Dedifferentiated amniotic fluid mesenchymal stem cell (primary cell): ENCODE data around the gene ACVR1.
"Not testable (repeated sequence)": the region's sequence is repeated elsewhere in the genome, so short reads cannot be mapped to it uniquely, and the experiment has no call there.

Source experiments
- DNase-seq: peaks from one replicate; pipeline ENCODE4 v3.0.0-alpha.2; 2016; ENCODE audit errors: extremely low spot score

Gene ACVR1

GRCh38 chr2:157893611-157894010, 17.5 kb upstream of the ACVR1 start:
- DNase-seq = no peak

DNA sequence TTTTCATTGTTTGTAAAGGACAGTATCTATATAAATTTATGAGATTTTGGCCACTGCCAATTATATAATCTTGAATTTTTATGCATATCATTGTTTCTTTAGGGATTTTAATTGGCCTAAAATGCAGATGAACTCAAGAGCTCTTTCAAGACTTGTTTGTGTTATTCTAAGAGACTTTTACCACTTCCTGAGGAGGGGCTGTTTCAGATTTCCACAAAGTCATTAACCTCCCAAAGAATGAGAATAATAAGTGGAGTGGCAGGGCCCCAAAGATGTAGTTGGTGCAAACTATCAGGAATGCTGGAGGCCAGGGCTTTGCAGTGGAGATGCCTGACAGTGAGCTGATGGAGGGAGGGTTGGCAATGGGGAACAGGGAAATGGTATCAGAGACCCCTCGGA, 15.5 kb upstream of the ACVR1 start:
- DNase-seq = no peak

GRCh38 chr2:157890969-157891642, 15.0 kb upstream of the ACVR1 start:
- no peak for DNase-seq

DNA sequence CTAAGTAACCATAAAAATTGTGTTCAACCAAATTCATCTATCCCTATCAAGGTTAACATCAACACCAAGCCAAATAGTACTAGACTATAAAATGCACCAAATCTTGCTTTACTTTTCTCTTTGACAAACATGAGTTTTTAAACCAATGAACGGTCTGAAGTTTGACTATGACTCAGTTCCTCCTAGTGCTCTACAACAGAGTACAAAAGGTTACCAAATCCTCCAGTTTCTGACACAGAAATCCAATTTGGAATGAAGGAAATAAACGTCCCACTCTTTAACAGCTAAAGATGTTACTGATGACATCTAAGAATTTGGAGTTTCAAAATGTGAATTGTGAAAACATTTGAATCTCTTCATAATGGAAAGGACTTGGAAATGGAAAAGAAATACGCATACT, 11.8 kb upstream of the ACVR1 start:
- no peak for DNase-seq

- DNase-seq = not testable (repeated sequence)
Measured at GRCh38 chr2:157884533-157884932, 8.4 kb upstream of the ACVR1 start.

DNA sequence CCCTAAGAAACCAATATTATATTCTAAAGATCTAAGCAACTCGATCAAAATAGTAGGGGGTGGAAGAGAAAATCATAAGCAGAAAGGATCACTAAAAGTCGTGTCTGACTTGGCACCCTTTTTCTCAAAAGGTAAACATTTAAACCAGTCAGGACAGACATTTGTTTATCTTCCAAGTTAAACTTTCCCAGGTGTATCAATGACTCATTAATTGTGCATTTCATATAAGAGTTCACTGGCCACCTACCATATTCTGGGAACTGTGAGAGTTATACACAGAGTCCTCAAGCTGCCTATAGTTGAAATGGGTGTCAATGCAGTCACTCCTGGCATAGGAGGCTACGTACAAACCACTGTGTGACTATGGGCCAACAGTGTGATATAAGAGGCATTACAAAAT, 4.8 kb upstream of the ACVR1 start:
- no peak for DNase-seq

DNA sequence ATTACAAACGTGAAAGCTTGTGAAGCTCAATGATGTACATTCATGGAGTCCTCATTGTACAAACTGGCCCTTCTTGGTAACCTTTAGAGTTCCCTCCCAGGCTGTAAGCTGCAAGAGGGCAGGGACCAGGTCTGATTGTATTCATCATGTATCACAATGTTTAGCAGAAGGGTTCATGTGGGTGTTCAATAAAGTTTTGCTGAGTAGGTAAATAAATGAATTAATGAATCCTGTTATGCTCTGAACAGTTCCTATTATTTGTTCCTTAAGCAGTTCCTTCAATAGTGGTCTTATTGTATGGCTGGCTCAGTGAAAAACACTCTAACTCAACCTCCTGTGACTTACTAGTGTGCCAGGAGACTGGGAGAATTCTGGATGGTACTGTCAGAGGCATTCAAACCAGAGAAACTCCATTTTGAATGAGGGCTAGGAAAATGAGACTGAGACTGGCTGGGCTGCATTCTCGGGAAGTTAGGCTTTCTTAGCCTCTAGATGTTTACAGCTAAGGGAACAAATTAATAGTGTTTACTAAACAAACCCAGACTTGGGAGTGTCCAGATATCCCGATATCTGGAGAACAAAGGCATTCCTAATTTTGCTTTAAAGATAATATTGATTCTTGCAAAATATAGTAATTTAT, 1.8 kb upstream of the ACVR1 start:
- DNase-seq = no peak

DNA sequence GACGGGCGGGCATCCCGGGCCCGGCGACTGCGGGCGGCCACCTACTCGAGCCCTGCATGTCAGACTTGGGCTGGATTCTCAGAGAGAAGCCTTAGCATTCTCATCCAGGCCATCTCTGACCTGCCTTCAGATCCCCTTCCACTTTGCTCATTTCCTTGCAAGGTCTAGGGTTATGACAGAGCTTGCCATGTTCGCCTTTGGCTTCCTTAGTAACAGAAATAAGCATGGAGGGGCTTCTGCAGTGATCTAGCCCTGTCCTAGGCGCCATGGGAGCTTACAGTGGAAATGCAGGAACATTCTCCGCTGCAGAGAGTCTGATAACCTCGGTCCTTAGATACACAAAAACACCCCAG, 632 bp upstream of the ACVR1 start:
- no peak for DNase-seq

DNA sequence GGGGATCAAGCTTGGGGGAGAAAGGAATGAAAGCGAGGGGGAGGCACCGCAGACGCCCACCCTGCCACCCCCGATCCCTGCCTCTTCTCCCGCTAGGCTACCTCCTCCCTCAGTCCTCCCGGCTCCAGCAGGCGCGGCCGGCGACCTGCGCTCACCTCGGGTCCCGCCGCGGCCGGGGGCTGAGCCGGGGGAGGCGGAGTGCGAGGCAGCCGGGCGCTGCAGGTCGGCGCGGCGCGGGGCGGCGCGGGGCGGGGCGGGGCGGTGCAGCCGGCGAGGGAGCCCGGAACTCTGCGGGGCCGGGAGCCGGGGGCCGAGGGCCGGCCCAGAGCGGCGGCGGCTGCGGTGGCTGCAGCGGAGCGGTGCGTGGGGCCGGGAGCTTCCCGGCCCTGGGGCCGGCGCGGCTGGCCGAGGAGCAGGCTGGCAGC, 477 bp downstream of the ACVR1 start:
- peak; percentile 14 for DNase-seq

- DNase-seq = peak; percentile 84
Measured at GRCh38 chr2:157874997-157875640, 1.0 kb downstream of the ACVR1 start.

GRCh38 chr2:157874348-157874747, 1.8 kb downstream of the ACVR1 start:
- DNase-seq = no peak

GRCh38 chr2:157872791-157873190, 3.3 kb downstream of the ACVR1 start:
- no peak for DNase-seq

DNA sequence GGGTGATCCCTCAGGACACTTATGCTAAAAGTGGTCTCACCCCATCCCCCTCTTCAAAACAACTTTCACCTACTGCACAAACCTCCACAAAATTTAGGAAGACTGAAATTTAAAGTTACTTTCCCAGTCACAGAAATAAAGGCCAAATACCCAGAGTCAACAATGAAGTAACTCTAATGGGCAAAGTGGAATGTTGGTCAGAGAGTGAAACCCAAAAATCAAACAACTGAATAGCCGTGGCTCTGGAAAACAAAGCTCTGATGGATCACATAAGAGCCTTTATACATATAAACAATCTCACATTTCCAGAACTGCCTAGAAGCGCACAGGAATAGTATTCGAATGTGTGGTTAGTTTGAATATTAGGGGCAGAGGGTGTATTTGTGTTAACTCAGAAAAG, 4.7 kb downstream of the ACVR1 start:
- no peak for DNase-seq

- DNase-seq = no peak
Measured at GRCh38 chr2:157868993-157869392, 7.1 kb downstream of the ACVR1 start.

GRCh38 chr2:157867703-157868102, 8.4 kb downstream of the ACVR1 start:
- no peak for DNase-seq

GRCh38 chr2:157866666-157867642, 9.2 kb downstream of the ACVR1 start:
- no peak for DNase-seq

DNA sequence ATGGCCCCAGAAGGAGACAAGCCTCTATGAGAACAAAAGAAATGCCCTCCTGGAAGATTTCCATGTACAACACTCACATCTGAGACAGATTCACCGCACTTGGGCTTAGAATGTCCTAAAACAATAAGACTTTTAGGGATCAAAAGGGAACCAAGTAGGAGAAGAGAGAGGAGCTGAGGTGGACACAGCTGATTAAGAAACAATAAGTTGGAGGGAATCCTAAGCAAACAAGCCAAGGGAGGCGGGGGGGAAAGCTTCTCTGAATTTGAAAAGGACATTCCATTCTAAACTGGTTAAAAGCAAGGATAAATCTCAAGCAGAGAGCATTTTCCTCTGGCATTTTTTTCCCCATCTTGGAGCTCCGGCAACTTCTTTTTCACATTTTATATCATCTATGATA, 9.9 kb downstream of the ACVR1 start:
- DNase-seq = no peak

DNA sequence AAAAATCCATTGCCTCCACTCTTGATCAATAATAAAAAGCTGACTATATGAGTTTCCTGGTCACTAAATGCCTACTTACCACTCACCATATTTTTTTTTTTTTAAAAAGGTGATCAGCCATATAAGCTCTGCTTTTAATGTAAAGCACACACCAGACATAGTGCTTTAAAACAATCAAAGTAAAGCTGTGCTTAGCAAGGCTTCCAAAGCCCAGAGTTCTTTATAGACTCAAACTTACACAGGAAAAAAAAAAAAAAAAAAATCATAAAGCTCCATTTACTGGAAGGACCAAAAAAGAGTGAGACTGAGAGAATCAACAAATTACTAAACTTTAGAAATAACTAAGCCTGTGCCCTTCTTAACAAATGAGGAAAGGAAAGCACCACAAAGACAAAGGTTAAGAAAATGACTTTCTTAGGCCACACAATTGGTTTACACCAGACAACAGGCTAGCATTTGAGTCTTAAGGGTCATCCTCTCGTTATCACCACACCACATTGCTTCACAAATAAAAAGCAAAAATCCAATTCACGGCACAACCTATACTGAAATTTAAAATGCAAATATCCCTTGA, 11.2 kb downstream of the ACVR1 start:
- DNase-seq = no peak

- no peak for DNase-seq
Measured at GRCh38 chr2:157858846-157859245, 17.3 kb downstream of the ACVR1 start.

- DNase-seq = no peak
Measured at GRCh38 chr2:157857881-157858280, 18.2 kb downstream of the ACVR1 start.

GRCh38 chr2:157856187-157856515, 20.0 kb downstream of the ACVR1 start:
- no peak for DNase-seq

GRCh38 chr2:157853820-157854219, 22.3 kb downstream of the ACVR1 start:
- DNase-seq = no peak
